Peyer's patch (tissue), 4 donors: Measurements from ENCODE around the gene CCN6. TPM values are rescaled to one million over a fixed set of nuclear protein-coding genes. Genes with fewer than 3 reads are reported as not detected.

Experiments
- DNase-seq, 3 donors: peaks; one replicate each; pipeline ENCODE4 v3.0.0-alpha.2; 2017 to 2019
- H3K27ac ChIP-seq, 4 donors: fragments of 200-600 bp; sonication (generic); one replicate each; pipeline ENCODE4 v1.5.1; 2016 to 2019
- H3K27me3 ChIP-seq, 2 donors: fragments of 200-600 bp; sonication (generic); one replicate each; pipeline ENCODE4 v1.5.1; 2019
- H3K36me3 ChIP-seq, 3 donors: fragments of 200-600 bp; sonication (generic); one replicate each; pipeline ENCODE4 v1.5.1; 2016 to 2019
- H3K4me1 ChIP-seq, 4 donors: fragments of 200-600 bp; sonication (generic); one replicate each; pipeline ENCODE4 v1.5.1; 2016 to 2019
- H3K4me3 ChIP-seq, 4 donors: fragments of 200-600 bp; sonication (generic); 1 replicate in 3 of 4; 2 replicates in 1 of 4; pipeline ENCODE4 v1.5.1; 2016 to 2019; ENCODE audit warnings: mild to moderate bottlenecking in 1 of 4
- H3K9me3 ChIP-seq, 4 donors: fragments of 200-600 bp; sonication (generic); one replicate each; pipeline ENCODE4 v1.5.1; 2016 to 2019; ENCODE audit warnings: mild to moderate bottlenecking in 1 of 4
- POLR2A ChIP-seq, 2 donors: fragments of 450-650 bp; IDR thresholded peaks; one replicate each; pipeline ENCODE4 v1.5.1; 2017; ENCODE audit warnings: antibody characterized with exemption in 2 of 2, mild to moderate bottlenecking in 2 of 2, moderate library complexity in 2 of 2
- total RNA-seq, 4 donors: library from RNA; depleted of rRNA; stranded (reverse); fragments of >200 nt; gene quantifications; one replicate each; pipeline ENCODE4 v1.1.0, GENCODE V29; 2016
- TF ChIP-seq, protein P1 (sequence below), 6 experiments: fragments of 450-650 bp in 4 of 6; fragments of 200-600 bp in 2 of 6; sonication (generic) in 1 of 6; IDR thresholded peaks; one replicate each; pipeline ENCODE4 v1.5.1; 2017 to 2019; ENCODE audit warnings: antibody characterized with exemption in 6 of 6, mild to moderate bottlenecking in 3 of 6, moderate library complexity in 1 of 6

Gene CCN6
- total RNA-seq, 4 donors from 2014 or later = not detected

DNA sequence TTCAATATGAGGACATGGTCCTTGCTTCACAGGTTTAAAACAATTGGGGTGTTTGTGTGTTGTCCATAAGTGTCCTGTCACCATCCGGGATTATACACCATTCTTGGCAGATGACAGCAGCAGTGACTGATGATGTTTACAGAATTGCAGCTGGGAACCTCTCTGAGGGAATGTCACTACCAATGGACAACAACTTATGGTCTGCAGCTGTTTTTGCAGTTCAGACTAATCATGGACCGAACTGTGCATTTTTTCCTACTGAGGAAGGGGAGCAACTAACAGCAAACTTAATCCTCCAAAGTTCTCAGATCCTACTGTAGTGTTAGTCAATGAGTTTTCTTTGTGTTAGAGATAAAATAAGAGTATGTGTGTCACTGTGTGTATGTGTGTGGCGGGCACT is 59.5 kb downstream of the CCN6 start:
- Histone ChIP-seq H3K27ac (no peak overlapping the region), H3K27me3 (no peaks in the 10 kb centered on the region), H3K36me3 (peaks cover 0 to 26% (median 0%) of the 10 kb centered on the region in 3 donors), H3K4me1 (no peaks in the 10 kb centered on the region), H3K9me3 (no peaks in the 10 kb centered on the region), H3K4me3 (no peak overlapping the region)
- TF ChIP-seq POLR2A (IDR thresholded peaks at IDR 0.05) = no peak
- TF ChIP-seq, protein P1, sequence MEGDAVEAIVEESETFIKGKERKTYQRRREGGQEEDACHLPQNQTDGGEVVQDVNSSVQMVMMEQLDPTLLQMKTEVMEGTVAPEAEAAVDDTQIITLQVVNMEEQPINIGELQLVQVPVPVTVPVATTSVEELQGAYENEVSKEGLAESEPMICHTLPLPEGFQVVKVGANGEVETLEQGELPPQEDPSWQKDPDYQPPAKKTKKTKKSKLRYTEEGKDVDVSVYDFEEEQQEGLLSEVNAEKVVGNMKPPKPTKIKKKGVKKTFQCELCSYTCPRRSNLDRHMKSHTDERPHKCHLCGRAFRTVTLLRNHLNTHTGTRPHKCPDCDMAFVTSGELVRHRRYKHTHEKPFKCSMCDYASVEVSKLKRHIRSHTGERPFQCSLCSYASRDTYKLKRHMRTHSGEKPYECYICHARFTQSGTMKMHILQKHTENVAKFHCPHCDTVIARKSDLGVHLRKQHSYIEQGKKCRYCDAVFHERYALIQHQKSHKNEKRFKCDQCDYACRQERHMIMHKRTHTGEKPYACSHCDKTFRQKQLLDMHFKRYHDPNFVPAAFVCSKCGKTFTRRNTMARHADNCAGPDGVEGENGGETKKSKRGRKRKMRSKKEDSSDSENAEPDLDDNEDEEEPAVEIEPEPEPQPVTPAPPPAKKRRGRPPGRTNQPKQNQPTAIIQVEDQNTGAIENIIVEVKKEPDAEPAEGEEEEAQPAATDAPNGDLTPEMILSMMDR (IDR thresholded peaks at IDR 0.05) = no peak
- no peak for DNase-seq

- Histone ChIP-seq H3K4me1 (no peaks in the 10 kb centered on the region), H3K9me3 (no peaks in the 10 kb centered on the region), H3K36me3 (peaks cover 0 to 25% (median 0%) of the 10 kb centered on the region in 3 donors), H3K4me3 (no peak overlapping the region), H3K27ac (no peak overlapping the region), H3K27me3 (no peaks in the 10 kb centered on the region)
- TF ChIP-seq, protein P1 (IDR thresholded peaks at IDR 0.05) = no peak
- no peak for TF ChIP-seq POLR2A (IDR thresholded peaks at IDR 0.05)
- DNase-seq = no peak
Measured at GRCh38 chr6:112113918-112114317, 60.0 kb downstream of the CCN6 start.

- no peak overlapping the region for H3K4me3 ChIP-seq
- no peaks in the 10 kb centered on the region for H3K27me3 ChIP-seq
- H3K36me3 ChIP-seq = peaks cover 0 to 20% (median 0%) of the 10 kb centered on the region in 3 donors
- H3K4me1 ChIP-seq = no peaks in the 10 kb centered on the region
- DNase-seq = no peak
- no peaks in the 10 kb centered on the region for H3K9me3 ChIP-seq
- TF ChIP-seq POLR2A (IDR thresholded peaks at IDR 0.05) = no peak
- TF ChIP-seq, protein P1 (IDR thresholded peaks at IDR 0.05) = no peak
- H3K27ac ChIP-seq = no peak overlapping the region
Measured at GRCh38 chr6:112114577-112115223, 60.8 kb downstream of the CCN6 start.

DNA sequence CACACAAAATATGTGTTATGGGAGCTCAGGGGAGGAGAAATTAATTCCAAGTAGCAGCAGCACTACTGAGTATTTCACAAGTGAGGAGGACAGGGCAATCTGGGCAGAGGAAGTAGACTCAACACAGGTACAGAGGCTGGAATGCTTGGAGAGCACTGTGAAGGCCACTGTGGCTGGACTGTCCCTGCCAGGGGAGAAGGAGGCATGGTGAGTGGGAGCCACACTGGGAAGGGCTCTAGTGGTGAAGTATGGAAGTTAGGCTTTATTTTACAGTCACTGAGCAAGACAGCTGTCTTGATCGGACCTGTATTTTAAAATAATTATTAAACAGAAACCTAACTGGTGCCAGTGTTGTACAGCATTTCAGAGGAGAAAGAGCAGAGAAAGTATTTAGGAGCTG is 62.3 kb downstream of the CCN6 start:
- H3K27ac ChIP-seq = no peak overlapping the region
- DNase-seq = no peak
- TF ChIP-seq POLR2A (IDR thresholded peaks at IDR 0.05) = no peak
- TF ChIP-seq, protein P1 (IDR thresholded peaks at IDR 0.05) = no peak

GRCh38 chr6:112117554-112117953 is 63.6 kb downstream of the CCN6 start:
- Histone ChIP-seq H3K27ac (no peak overlapping the region), H3K4me1 (no peaks in the 10 kb centered on the region), H3K9me3 (no peaks in the 10 kb centered on the region), H3K36me3 (peaks cover 0 to 27% (median 0%) of the 10 kb centered on the region in 3 donors), H3K27me3 (no peaks in the 10 kb centered on the region), H3K4me3 (no peak overlapping the region)
- no peak for DNase-seq
- no peak for TF ChIP-seq POLR2A (IDR thresholded peaks at IDR 0.05)
- TF ChIP-seq, protein P1 (IDR thresholded peaks at IDR 0.05) = no peak

More for the DNA sequence above, 62.3 kb downstream of the CCN6 start:
- Histone ChIP-seq H3K4me3 (no peak overlapping the region), H3K4me1 (no peaks in the 10 kb centered on the region), H3K9me3 (no peaks in the 10 kb centered on the region), H3K36me3 (peaks cover 0 to 27% (median 0%) of the 10 kb centered on the region in 3 donors), H3K27me3 (no peaks in the 10 kb centered on the region)
